Measurements from ENCODE around the gene SNRPD3.

SNRPD3 gene

DNA sequence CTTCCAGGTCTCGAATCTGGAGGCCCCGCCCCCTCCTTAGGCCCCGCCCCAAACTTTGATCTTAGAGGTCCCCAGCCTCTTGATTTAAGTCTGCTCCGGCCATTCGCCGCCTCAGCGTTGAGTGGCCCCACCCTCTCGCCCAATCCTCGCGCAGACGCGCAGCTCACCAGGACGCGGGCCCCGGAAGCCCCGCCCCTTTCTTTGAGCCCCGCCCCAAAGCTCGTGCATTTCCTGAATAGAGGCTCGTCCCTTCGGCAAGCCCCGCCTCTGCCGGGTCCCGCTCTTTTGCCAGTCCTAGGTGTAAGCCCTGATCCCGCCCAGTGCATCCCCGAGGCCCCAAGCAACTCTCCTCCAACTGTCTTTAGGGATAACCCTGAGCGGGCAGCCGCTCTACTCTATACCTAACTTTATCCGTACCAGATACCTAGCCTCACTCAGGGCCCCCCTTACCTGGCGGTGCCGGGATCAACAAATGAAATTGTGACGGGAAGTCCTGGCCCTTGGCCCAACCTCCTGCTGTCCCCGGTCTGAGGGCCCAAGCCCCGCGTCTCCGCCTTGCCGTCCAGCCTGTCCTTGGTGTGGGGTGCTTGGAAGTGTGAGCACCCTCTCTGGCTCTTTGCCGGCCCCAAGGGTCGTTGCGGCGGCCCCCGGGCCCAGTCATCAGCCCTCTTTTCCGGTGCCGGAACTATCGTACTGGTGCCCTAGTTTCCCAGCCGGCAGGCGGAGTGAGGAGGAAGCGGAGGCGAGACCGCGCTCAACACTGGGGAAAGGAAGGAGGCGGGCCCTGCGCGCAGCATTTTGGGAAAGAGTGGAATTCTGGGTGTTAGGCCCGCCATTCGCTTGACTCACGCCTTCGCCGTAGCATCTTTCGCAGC, at the start of gene SNRPD3:
TSS of gene SNRPD3 (plus strand) at position 835 of the 875 bp plus-strand sequence. CDS start 1,676 bp downstream, outside the sequence.
- Histone ChIP-seq H3K36me3 (ENCODE audit: control insufficient read depth, insufficient read depth, low read length) (no peaks in the 10 kb centered on the region), H3K4me3 (ENCODE audit: low read length) (peak within 1 kb of the TSS; percentile 98), H3K9me3 (ENCODE audit: control insufficient read depth, low read length) (no peaks in the 10 kb centered on the region), H3K4me1 (ENCODE audit: control insufficient read depth, insufficient read depth, low read length) (peaks cover 43% of the 10 kb centered on the region), H3K27me3 (ENCODE audit: control insufficient read depth, insufficient read depth, low read length) (no peaks in the 10 kb centered on the region), H3K9ac (ENCODE audit: low read length) (peak within 1 kb of the TSS; percentile 96)

DNA sequence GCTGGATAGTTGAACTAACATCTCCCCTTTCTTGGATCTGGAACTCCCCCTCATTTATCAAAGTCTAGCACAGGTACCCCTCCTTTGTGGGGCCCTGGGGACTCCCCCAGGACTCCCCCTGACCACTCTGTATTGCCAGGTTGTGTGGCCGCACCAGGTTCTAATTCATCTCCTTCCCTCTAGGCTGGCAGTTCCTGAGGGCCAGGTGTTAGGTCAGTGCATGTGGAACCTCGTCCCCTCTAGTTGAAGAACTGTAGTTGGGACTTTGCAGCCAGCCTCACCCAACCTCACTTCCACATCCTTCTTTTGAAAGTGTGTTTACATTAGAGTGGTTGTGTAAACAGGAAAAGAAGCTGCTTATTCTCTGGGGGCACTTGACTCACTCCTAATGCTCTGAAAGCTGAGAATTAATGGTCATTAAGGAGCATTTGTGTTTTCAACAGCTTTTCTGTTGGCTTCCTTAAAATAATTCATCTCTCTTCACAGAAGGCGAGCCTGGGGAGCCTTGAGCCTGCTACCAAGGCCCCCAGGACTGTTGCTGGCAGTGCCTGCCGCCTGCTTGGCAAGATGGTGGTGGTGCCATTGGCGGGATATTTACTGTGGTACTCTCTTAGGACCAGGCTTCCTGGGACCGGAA, 48.9 kb upstream of the SNRPD3 start:
- Histone ChIP-seq H3K36me3 (ENCODE audit: control insufficient read depth, insufficient read depth, low read length) (no peaks in the 10 kb centered on the region), H3K4me1 (ENCODE audit: control insufficient read depth, insufficient read depth, low read length) (peaks cover 26% of the 10 kb centered on the region), H3K9ac (ENCODE audit: low read length) (no peak overlapping the region)

DNA sequence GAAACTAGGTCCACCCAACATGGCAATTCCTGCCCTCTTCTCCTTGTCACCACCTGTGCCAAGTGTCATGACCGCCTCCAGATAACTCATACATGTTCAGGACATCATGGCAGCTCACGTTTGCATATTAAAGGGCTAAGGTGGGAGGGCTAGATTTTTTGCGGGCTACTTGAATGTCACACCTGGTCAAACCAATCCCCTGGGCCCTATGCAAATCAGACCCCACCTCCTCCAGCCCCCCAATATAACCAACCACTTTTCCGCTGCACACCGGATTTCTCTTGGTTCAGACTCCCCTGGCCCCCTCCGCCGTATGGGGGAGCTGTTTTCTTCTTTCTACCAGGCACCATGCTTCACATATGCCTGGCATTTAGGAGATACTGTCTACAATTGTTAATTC, 48.1 kb upstream of the SNRPD3 start:
- H3K4me3 ChIP-seq (ENCODE audit: low read length), result no peak overlapping the region
- no peaks in the 10 kb centered on the region for H3K27me3 ChIP-seq (ENCODE audit: control insufficient read depth, insufficient read depth, low read length)
- H3K4me1 ChIP-seq (ENCODE audit: control insufficient read depth, insufficient read depth, low read length), result peaks cover 29% of the 10 kb centered on the region
- H3K9me3 ChIP-seq (ENCODE audit: control insufficient read depth, low read length), result no peaks in the 10 kb centered on the region
- no peak overlapping the region for H3K9ac ChIP-seq (ENCODE audit: low read length)
- no peaks in the 10 kb centered on the region for H3K36me3 ChIP-seq (ENCODE audit: control insufficient read depth, insufficient read depth, low read length)

More for the DNA sequence above, 48.9 kb upstream of the SNRPD3 start:
- Histone ChIP-seq H3K9me3 (ENCODE audit: control insufficient read depth, low read length) (no peaks in the 10 kb centered on the region), H3K27me3 (ENCODE audit: control insufficient read depth, insufficient read depth, low read length) (no peaks in the 10 kb centered on the region), H3K4me3 (ENCODE audit: low read length) (no peak overlapping the region)

DNA sequence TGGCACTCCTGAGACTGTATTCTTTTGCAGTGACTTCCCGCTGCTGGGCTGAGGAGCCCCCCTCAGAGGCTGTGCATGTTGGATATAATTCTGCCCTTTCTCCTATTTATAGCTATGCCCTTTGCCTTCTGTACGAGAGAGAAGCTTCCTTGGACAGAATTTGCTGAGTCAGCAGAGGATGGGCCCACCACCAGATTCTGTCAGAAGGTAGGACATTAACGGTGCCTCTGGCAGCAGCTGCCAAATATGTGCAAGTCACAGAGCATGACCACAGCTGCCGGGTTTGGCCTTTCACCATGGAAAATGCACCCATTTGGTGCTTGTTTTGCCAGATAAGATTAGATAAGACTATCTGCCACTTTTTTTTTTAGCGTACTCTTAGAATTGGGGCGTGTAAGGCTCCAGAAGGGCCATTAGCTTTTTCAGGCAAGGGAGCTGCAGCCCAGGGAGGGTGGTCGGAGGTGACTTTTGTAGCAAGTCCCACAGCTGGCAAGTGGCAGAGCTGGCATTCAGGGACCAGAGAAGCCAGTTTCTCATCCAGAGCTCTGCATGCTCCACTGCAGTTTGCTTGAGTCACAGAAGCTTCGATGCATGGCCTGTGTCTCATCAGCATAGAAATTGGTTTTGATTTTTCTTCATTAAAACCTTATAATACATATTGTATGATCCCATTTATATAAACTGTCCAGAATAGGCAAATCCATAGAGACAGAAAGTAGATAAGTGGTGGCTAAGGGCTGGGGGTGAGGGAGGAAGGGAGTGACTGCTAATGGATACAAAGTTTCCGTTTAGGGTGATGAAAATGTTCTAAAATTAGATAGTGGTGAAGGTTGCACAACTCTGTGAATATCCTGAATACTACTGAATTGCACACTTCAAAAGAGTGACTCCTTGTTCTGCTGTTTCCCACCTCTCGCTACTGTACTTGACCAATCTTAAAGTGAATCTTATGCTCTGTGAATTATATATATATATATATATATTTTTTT, 44.9 kb upstream of the SNRPD3 start:
- Histone ChIP-seq H3K36me3 (ENCODE audit: control insufficient read depth, insufficient read depth, low read length) (no peaks in the 10 kb centered on the region), H3K9me3 (ENCODE audit: control insufficient read depth, low read length) (no peaks in the 10 kb centered on the region), H3K4me1 (ENCODE audit: control insufficient read depth, insufficient read depth, low read length) (peaks cover 45% of the 10 kb centered on the region), H3K27me3 (ENCODE audit: control insufficient read depth, insufficient read depth, low read length) (peaks cover 7% of the 10 kb centered on the region), H3K4me3 (ENCODE audit: low read length) (no peak overlapping the region), H3K9ac (ENCODE audit: low read length) (no peak overlapping the region)

DNA sequence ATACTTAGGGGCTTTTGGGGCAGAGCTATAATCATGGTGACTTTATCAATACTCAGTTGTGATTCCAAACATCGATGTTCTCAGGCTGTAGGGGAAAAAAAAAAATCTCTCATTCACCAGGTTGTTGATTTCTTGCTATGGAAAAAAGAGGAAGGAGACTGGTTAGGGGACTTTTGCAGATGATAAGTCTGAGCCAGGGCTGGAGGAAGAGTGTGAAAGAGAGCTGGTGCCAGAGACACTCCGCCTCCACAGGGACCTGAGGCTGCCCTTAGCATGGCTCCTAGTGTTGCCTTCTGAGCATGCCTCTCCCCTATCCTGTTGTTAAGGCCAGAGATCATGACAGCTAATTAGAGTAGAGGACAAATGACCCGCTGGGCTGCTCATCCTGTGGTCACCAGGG, 43.8 kb upstream of the SNRPD3 start:
- Histone ChIP-seq H3K27me3 (ENCODE audit: control insufficient read depth, insufficient read depth, low read length) (peaks cover 7% of the 10 kb centered on the region), H3K4me1 (ENCODE audit: control insufficient read depth, insufficient read depth, low read length) (peaks cover 35% of the 10 kb centered on the region), H3K4me3 (ENCODE audit: low read length) (no peak overlapping the region), H3K9me3 (ENCODE audit: control insufficient read depth, low read length) (no peaks in the 10 kb centered on the region), H3K9ac (ENCODE audit: low read length) (no peak overlapping the region), H3K36me3 (ENCODE audit: control insufficient read depth, insufficient read depth, low read length) (no peaks in the 10 kb centered on the region)

DNA sequence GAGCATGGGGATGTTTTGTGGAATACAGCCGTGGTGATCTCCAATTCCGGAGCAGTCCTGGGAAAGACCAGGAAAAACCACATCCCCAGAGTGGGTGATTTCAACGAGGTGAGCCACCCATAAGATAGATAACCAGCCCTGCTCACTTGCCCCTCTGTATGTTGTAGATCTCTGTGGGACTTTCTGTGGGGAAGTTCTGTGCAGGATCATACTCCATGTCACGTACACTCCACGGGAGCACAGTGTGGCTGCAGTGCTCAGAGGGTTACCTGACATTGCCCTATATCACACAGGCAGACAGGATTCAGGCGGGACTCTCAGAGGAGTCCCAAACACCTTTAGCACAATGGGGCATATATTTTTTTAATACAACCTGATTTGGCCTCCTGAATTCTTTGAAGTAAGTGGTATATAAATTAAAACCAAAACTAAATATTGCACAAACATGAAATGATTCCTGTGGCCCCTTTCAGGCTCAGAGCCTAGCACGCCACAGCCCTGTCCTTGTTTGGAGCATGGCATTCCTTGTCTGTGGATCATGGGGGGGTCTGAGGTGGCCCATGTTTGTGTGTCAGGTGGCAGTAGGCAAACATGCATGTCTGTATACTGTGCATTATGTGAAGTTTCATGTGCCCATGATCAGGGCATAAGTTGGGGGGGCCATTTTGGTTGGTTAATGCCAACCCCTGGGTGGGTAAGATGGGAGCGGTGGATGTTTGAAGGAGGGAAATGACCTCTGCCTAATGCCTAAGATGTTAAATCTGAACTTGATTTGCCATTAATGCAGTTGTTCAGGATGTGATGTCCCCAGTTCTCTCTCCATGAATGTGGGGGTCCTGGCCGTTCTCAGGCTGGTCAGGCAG, 42.2 kb upstream of the SNRPD3 start:
- Histone ChIP-seq H3K9ac (ENCODE audit: low read length) (no peak overlapping the region), H3K4me3 (ENCODE audit: low read length) (no peak overlapping the region), H3K36me3 (ENCODE audit: control insufficient read depth, insufficient read depth, low read length) (no peaks in the 10 kb centered on the region), H3K9me3 (ENCODE audit: control insufficient read depth, low read length) (no peaks in the 10 kb centered on the region), H3K27me3 (ENCODE audit: control insufficient read depth, insufficient read depth, low read length) (peaks cover 7% of the 10 kb centered on the region), H3K4me1 (ENCODE audit: control insufficient read depth, insufficient read depth, low read length) (peaks cover 32% of the 10 kb centered on the region)

DNA sequence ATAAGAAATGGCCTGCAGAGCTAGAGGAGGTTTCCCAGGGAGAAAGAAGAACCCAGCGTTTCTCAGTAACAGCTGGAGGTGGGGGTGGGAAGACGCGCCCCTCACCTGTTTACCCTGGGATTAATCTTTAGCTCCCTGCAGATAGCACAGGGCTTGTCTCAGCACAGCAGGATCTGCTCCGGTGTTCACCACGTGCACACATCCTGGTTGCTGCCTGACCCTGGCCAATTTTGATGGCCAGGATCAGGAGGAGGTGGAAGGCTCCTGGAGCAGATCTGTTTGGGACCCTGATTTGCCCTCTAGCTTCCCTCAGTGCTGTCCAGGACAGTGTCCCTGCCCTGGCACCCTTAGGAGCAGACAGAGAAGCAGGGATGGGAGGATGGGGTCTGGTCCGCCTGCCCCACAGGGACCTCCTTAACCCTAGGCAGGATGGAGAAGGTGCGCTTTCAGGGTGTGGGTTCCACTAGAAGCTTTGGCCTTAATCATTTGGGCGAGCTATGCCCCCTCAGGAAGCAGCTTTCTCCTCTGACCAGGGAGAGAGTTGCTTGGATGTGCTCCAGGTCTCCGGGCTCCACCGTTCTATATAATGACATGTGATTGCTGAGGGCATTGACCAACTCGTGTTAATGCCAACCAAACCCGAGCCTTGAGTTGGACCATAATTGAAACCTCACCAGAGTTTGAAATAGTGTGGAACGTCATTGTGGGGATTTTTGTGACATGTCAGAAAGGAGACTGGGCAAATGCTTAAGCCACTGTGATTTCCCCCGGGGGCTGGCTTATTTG, 41.4 kb upstream of the SNRPD3 start:
- no peaks in the 10 kb centered on the region for H3K36me3 ChIP-seq (ENCODE audit: control insufficient read depth, insufficient read depth, low read length)
- no peaks in the 10 kb centered on the region for H3K9me3 ChIP-seq (ENCODE audit: control insufficient read depth, low read length)
- H3K9ac ChIP-seq (ENCODE audit: low read length), result no peak overlapping the region
- peaks cover 32% of the 10 kb centered on the region for H3K4me1 ChIP-seq (ENCODE audit: control insufficient read depth, insufficient read depth, low read length)
- H3K27me3 ChIP-seq (ENCODE audit: control insufficient read depth, insufficient read depth, low read length), result peaks cover 7% of the 10 kb centered on the region
- H3K4me3 ChIP-seq (ENCODE audit: low read length), result no peak overlapping the region

DNA sequence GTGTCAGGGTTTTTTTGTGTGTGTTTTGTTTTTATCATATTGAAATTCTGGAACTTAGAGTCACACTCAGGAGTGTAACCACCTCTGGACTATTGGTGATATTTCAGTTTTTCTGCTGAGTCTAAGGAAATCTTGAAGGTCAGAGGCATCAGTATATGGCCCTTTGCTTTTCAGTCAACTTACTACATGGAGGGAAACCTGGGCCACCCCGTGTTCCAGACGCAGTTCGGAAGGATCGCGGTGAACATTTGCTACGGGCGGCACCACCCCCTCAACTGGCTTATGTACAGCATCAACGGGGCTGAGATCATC, 40.8 kb upstream of the SNRPD3 start:
- Histone ChIP-seq H3K4me1 (ENCODE audit: control insufficient read depth, insufficient read depth, low read length) (peaks cover 32% of the 10 kb centered on the region), H3K4me3 (ENCODE audit: low read length) (no peak overlapping the region), H3K36me3 (ENCODE audit: control insufficient read depth, insufficient read depth, low read length) (no peaks in the 10 kb centered on the region), H3K9me3 (ENCODE audit: control insufficient read depth, low read length) (no peaks in the 10 kb centered on the region), H3K27me3 (ENCODE audit: control insufficient read depth, insufficient read depth, low read length) (peaks cover 7% of the 10 kb centered on the region), H3K9ac (ENCODE audit: low read length) (no peak overlapping the region)

DNA sequence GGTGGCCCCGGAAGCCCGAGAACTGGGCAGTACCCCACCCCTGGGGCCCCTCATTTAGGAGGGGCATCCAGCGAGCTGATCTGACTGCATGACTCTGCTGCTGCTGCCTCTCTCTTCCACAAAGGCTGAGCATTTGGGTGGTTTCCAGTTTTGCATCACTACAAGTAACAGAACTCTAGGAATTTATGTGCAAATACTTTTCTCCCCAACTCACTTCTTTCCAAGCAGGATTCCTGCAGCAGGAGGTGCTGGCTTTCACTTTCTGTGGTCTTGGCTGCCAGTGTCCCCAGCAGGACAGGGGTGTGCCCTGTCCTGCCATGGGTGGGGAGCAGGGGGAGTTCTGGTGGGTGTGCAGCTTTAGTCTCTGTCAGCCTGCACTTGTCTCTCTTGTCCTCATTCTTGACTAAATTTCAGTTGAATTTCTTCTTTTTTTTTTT, 39.5 kb upstream of the SNRPD3 start:
- Histone ChIP-seq H3K27me3 (ENCODE audit: control insufficient read depth, insufficient read depth, low read length) (peaks cover 7% of the 10 kb centered on the region), H3K36me3 (ENCODE audit: control insufficient read depth, insufficient read depth, low read length) (no peaks in the 10 kb centered on the region), H3K9ac (ENCODE audit: low read length) (no peak overlapping the region), H3K4me1 (ENCODE audit: control insufficient read depth, insufficient read depth, low read length) (peaks cover 21% of the 10 kb centered on the region), H3K4me3 (ENCODE audit: low read length) (no peak overlapping the region), H3K9me3 (ENCODE audit: control insufficient read depth, low read length) (no peaks in the 10 kb centered on the region)

DNA sequence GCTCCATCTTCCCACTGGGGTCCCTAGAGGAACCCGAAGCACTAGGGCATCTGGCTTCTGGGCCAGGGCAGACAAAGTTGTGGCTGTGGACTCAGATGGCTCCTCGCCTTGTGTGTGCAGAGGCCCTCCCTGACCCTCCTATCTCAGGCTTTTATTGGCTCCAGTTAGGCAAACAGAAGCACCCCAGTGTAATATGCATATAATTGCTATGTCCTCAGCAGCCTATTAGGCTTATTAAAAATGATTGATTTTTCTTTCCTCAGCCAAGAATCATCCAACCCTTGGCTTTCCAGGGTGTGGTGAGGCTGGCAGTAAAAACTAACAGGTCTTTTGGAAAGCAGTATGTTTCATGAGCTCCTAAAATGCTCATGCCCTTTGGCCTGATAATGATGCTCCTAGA, 38.4 kb upstream of the SNRPD3 start:
- Histone ChIP-seq H3K9me3 (ENCODE audit: control insufficient read depth, low read length) (no peaks in the 10 kb centered on the region), H3K4me1 (ENCODE audit: control insufficient read depth, insufficient read depth, low read length) (peaks cover 21% of the 10 kb centered on the region), H3K9ac (ENCODE audit: low read length) (no peak overlapping the region), H3K4me3 (ENCODE audit: low read length) (no peak overlapping the region), H3K36me3 (ENCODE audit: control insufficient read depth, insufficient read depth, low read length) (no peaks in the 10 kb centered on the region), H3K27me3 (ENCODE audit: control insufficient read depth, insufficient read depth, low read length) (peaks cover 7% of the 10 kb centered on the region)

Data from mucosa of stomach (tissue), 1 donor.